Measurements from ENCODE around the gene FGD6.
A peak's percentile ranks its signal among the peaks of the same experiment; 100 is the strongest.

The FGD6 gene

GRCh38 chr12:95077341-95077740 lies 139.9 kb downstream of the FGD6 start:
- DNase-seq, result no peak

DNA sequence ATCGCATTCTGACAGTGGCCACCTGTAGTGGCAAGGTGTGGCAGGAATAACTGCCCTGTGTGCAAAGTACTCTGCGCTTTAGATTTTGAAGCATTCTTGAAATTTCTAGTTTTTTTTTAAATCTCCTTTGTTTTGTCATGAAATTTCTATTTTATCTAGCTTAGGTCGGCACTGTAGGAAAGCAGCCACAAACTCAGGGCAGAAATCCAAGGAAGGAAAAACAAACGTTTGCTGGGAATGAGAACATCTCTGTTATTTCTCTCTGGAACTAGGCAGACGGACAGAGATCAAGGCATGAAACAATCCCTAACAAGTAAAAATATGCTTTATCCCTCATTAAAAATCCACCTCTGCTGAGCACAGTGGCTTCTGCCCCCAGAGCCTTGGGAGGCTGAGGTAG lies 142.5 kb downstream of the FGD6 start:
- DNase-seq, result no peak

DNA sequence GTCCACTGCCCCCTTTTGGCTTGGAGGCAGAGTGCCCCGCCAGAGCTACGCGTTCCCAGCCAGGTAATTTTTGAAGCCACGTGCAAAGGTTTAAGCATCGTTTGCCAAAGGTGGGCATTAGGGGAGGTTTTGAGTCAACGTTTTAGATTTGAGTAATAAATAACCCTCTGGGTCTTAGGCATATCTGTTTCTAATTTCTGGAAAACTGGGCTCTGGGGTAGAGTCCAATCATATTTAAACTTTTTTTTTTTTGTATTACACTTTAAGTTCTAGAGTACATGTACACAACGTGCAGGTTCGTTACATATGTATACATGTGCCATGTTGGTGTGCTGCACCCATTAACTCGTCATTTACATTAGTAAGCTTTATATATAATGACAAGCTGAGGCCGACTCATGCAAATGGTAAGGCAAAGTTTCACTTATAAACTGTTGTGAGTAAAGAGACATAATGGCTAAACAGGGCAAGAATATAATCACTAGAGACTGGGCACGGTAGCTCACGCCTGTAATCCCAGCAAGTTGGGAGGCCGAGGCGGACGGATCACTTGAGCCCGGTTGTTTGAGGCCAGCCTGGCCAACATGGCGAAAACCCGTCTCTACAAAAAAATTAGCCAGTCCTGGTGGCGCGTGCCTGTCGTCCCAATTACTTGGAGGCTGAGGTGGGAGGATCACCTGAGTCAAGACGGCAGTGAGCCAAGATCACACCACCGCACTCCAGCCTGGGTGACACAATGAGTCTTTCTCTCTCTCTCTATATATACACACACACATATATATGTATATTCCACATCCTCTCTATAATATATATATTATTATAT lies 143.4 kb downstream of the FGD6 start:
- DNase-seq, result no peak

DNA sequence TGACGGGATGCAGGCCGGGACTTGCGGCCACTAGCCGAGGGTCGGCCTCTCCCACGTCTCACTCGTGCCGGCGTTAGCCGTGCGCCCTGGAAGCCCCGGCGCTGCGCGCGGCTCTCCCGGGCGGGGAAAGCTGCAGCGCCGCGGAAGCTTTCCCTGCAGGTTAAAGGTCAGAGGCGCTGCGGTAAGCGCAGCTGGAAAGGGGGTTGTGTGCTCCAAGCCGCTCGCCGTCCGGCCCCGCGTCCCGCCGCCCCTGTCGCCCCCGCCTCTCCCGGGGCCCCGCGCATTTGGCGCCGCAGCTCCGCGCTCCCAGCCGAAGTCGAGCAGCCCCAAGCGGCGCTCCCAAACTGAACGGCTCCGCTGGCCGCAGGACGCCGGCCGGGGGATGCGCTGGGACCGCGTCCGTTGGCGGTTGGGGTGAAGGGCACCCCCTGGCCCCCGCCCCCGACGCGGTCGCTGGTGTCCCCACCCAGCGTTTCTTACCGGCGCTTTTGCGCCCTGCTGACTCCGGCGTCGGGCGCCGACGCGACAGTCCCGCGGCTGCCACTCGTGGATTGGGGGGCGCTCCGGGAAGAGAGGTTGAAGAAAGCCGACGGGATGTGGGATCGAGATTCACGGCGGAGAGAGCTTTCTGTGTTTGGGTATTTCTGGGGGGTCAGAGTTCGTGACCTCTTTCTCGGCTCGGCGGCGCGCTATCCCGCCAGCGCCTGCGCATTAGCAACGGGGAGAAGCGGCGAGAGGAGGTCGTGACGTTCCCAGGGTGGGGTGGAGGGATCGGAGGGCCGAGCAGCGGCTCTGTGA lies 144.2 kb downstream of the FGD6 start, which contains the start of gene NR2C1:
NR2C1 (minus strand) TSS at position 719 of the 798 bp plus-strand sequence. CDS start 6,234 bp downstream, outside the sequence.
- peak; percentile 89 for DNase-seq

- DNase-seq, result no peak
Observed at GRCh38 chr12:95070378-95070777, 146.9 kb downstream of the FGD6 start.

DNA sequence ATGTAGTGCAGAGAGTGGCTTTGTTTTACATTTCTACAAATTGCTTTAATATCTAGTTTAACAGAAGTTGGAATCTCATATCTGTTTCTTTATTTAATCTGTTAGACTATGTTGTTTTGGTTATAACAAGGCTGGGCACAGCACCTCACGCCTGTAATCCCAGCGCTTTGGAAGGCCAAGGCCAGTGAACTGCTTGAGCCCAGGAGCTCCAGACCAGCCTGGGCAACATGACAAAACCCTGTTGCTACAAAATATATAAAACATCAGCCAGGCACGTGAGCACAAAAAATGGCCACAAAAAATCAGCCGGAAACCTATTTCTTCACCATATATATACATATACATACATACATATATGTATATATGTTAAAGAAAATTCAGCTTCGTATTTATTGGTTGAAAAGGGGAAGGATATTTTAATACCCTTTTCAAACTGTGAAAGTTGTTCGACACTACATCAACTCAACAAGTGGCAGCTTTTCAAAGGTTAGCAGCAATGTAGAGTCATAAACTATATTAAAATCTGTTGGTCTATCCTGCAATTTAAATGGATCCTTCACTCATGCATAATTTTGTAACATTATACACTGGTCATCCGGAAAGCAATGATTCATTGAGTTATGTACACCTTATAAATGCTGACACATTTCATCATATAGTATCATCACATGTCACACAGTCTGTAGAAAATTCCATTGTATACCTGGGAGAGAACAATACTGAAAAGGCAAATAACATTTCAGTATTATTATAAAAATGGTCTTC lies 151.0 kb downstream of the FGD6 start:
- no peak for DNase-seq

- DNase-seq, result no peak
Observed at GRCh38 chr12:95060951-95061350, 156.3 kb downstream of the FGD6 start.

- DNase-seq, result no peak
Observed at GRCh38 chr12:95059984-95060383, 157.3 kb downstream of the FGD6 start.

DNA sequence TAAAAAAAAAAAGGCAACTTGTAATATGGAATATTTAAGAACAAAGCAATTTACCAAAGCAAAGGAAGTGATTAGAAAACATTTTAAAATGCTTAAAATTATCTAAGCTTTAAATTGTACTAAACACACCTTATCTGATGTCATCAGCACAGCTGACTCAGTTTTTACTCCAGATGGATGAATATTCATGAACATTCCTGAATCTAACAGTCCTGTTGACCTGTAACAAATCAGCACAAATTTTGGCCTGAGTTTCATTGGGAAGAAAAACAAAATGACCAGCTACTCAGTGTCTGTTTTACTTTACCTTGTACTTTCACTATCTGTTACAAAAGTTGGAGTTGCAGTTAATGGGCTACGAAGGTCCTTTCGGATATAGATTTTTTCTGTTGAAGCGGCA lies 159.8 kb downstream of the FGD6 start:
- DNase-seq, result no peak

- no peak for DNase-seq
Observed at GRCh38 chr12:95055057-95055456, 162.2 kb downstream of the FGD6 start.

DNA sequence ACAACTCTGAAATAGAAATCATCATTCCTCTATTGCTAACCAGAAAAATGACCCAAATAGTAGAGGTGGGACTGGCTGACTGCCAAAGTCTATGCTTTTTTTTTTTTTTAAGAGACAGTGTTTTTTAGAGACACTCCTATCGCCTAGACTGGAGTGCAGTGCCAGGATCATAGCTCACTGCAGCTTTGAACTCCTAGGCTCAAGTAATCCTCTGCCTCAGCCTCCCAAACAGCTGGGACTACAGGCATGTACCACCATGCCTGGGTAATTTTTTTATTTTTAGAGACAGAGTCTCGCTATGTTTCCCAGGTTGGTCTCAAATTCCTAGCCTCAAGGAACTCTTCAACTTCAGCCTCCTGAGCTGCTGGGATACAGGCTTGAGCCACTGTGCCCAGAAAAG lies 163.1 kb downstream of the FGD6 start:
- DNase-seq, result no peak

GRCh38 chr12:95051241-95051640 lies 166.0 kb downstream of the FGD6 start:
- DNase-seq, result no peak

- DNase-seq, result no peak
Observed at GRCh38 chr12:95037906-95038305, 179.4 kb downstream of the FGD6 start.

GRCh38 chr12:95034750-95035149 lies 182.5 kb downstream of the FGD6 start:
- no peak for DNase-seq
